BLaER1 treated with 17β-estradiol and CSF1 and Interleukin-3, amounts not matched to agents 10 nM and 100 nM (cell line): ENCODE data around the gene F13B.
"Not testable (repeated sequence)": the region's sequence is repeated elsewhere in the genome, so short reads cannot be mapped to it uniquely, and the experiment has no call there.

Experiments
- H3K27ac ChIP-seq, 11 experiments: shearing (Covaris generic); formaldehyde crosslinking; 2 replicates each; pipeline ENCODE4 v1.8.1; 2022
- H3K27me3 ChIP-seq, 11 experiments: shearing (Covaris generic); formaldehyde crosslinking; 2 replicates each; pipeline ENCODE4 v1.8.1; 2022
- H3K36me3 ChIP-seq, 11 experiments: shearing (Covaris generic); formaldehyde crosslinking; 2 replicates each; pipeline ENCODE4 v1.8.1; 2022
- H3K4me1 ChIP-seq, 10 experiments: shearing (Covaris generic); formaldehyde crosslinking; 2 replicates each; pipeline ENCODE4 v1.8.1; 2022
- H3K4me2 ChIP-seq, 11 experiments: shearing (Covaris generic); formaldehyde crosslinking; 2 replicates each; pipeline ENCODE4 v1.8.1; 2022
- H3K4me3 ChIP-seq, 10 experiments: shearing (Covaris generic); formaldehyde crosslinking; 2 replicates each; pipeline ENCODE4 v1.8.1; 2022
- H3K9ac ChIP-seq, 11 experiments: shearing (Covaris generic); formaldehyde crosslinking; 2 replicates each; pipeline ENCODE4 v1.8.1; 2022
- H3K9me3 ChIP-seq, 11 experiments: shearing (Covaris generic); formaldehyde crosslinking; replicated peaks in 1 of 11; 2 replicates each; pipeline ENCODE4 v1.8.1; 2022
- H4K20me1 ChIP-seq, 11 experiments: shearing (Covaris generic); formaldehyde crosslinking; 2 replicates each; pipeline ENCODE4 v1.8.1; 2022
- Cebpa-rat ChIP-seq, 11 experiments: shearing (Covaris generic); IDR thresholded peaks; 2 replicates each; pipeline ENCODE4 v1.8.1; 2022

Gene F13B

DNA sequence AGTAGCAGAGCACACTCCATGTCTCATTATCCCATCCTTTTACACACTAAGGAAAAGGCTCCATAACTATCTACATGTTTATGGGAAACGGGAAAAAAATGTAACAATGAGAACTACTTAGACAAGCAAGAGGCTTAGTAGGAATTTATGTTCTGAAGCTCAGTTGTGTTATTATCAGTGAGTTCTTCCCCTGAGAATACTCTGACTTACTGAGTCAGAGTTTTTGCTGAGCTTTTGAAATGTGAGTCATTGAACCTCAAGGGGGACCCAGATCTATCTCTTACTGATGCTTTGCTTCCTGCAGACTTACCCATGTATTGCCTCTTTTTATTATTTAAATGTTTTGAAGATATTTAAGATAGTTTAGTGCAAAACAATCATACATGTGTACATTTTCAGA, 69.6 kb downstream of the F13B start:
- no peaks in the 10 kb centered on the region for H3K9me3 ChIP-seq
- H3K9ac ChIP-seq = no peak overlapping the region
- no peak for TF ChIP-seq Cebpa-rat (IDR thresholded peaks at IDR 0.05)
- H3K27ac ChIP-seq = no peak overlapping the region
- peaks cover 0 to 4% (median 0%) of the 10 kb centered on the region in 10 experiments; a peak in 2 of 20 replicates for H3K4me1 ChIP-seq
- no peak overlapping the region for H3K4me2 ChIP-seq
- no peaks in the 10 kb centered on the region for H3K27me3 ChIP-seq
- no peaks in the 10 kb centered on the region for H4K20me1 ChIP-seq
- H3K36me3 ChIP-seq = no peaks in the 10 kb centered on the region
- H3K4me3 ChIP-seq = no peak overlapping the region

DNA sequence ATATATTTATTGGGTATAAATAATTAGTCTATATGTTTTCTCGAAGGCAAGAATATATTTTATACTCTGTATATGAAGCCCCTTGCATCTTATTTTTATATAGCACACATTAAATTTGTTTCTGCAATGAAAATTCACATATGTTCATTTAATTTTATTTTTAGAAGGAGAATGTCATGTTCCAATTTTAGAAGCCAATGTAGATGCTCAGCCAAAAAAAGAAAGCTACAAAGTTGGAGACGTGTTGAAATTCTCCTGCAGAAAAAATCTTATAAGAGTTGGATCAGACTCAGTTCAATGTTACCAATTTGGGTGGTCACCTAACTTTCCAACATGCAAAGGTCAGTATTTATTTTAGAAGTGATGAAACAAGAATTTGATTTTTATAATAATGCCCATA, 73.1 kb downstream of the F13B start:
- no peaks in the 10 kb centered on the region for H3K36me3 ChIP-seq
- H3K27me3 ChIP-seq = no peaks in the 10 kb centered on the region
- H3K9me3 ChIP-seq = no peaks in the 10 kb centered on the region
- H3K9ac ChIP-seq = no peak overlapping the region
- no peak for TF ChIP-seq Cebpa-rat (IDR thresholded peaks at IDR 0.05)
- H3K4me3 ChIP-seq = no peak overlapping the region
- H3K4me1 ChIP-seq = peaks cover 0 to 4% (median 0%) of the 10 kb centered on the region in 10 experiments; a peak in 2 of 20 replicates
- no peaks in the 10 kb centered on the region for H4K20me1 ChIP-seq
- H3K27ac ChIP-seq = no peak overlapping the region
- H3K4me2 ChIP-seq = no peak overlapping the region

DNA sequence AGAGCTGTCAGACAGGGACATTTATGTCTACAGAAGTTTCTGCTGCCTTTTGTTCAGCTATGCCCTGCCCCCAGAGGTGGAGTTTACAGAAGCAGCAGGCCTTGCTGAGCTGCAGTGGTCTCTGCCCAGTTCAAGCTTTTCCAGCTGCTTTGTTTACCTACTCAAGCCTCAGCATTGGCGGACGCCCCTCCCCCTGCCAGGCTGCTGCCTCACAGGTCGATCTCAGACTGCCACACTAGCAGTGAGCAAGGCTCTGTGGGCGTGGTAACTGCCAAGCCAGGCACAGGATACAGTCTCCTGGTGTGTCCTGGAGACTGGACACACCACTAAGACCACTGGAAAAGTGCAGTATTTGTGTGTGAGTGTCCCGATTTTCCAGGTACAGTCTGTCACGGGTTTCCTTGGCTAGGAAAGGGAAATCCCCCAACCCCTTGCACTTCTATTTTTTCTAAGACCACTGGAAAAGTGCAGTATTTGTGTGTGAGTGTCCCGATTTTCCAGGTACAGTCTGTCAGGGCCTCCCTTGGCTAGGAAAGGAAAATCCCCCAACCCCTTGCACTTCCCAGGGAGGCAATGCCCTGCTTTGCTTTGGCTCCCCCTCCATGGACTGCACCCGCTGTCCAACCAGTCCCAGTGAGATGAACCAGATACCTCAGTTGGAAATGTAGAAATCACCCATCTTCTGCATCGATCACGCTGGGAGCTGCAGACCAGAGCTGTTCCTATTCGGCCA, 75.0 kb downstream of the F13B start:
- not testable (repeated sequence) for H4K20me1 ChIP-seq, H3K36me3 ChIP-seq, H3K9ac ChIP-seq, H3K27ac ChIP-seq, H3K9me3 ChIP-seq, H3K4me3 ChIP-seq, H3K4me2 ChIP-seq, H3K27me3 ChIP-seq, H3K4me1 ChIP-seq
